CD14-positive monocyte (primary cell): ENCODE results near the gene TCP11. TPM values are rescaled to one million over a fixed set of nuclear protein-coding genes. Genes with fewer than 3 reads are reported as not detected.

Experiments used
- DNase-seq, 3 donors: peaks; one replicate each; pipeline ENCODE4 v3.0.0-alpha.2; 2011 to 2022
- H2AFZ ChIP-seq: 2 replicates; pipeline ENCODE4 v1.6.0; 2012; ENCODE audit warnings: mild to moderate bottlenecking, low read depth, low read length, inconsistent platforms; ENCODE audit not compliant: insufficient read depth, poor library complexity, severe bottlenecking
- H3K27ac ChIP-seq, 2 donors: 1 replicate in 1 of 2; 2 replicates in 1 of 2; pipeline ENCODE4 v1.5.1; 2012 to 2013; ENCODE audit warnings: low read length in 2 of 2, control low read depth in 1 of 2, inconsistent platforms in 1 of 2, low read depth in 1 of 2, mild to moderate bottlenecking in 1 of 2
- H3K27me3 ChIP-seq, 2 donors: one replicate each; pipeline versions ENCODE4 v1.6.0 to v1.6.1; 2011 to 2013; ENCODE audit warnings: low read length in 2 of 2; ENCODE audit not compliant: control insufficient read depth in 2 of 2, insufficient read depth in 2 of 2
- H3K36me3 ChIP-seq, 2 donors: replicated peaks in 1 of 2; 1 replicate in 1 of 2; 2 replicates in 1 of 2; pipeline versions ENCODE4 v1.5.1 to v1.6.1; 2012 to 2013; ENCODE audit warnings: low read length in 2 of 2, control low read depth in 1 of 2, inconsistent platforms in 1 of 2, mild to moderate bottlenecking in 1 of 2; ENCODE audit not compliant: insufficient read depth in 2 of 2, control insufficient read depth in 1 of 2
- H3K4me1 ChIP-seq, 2 donors: 1 replicate in 1 of 2; 2 replicates in 1 of 2; pipeline versions ENCODE4 v1.5.1 to v1.6.1; 2012 to 2013; ENCODE audit warnings: low read length in 2 of 2, control low read depth in 1 of 2, inconsistent platforms in 1 of 2, mild to moderate bottlenecking in 1 of 2, moderate library complexity in 1 of 2; ENCODE audit not compliant: insufficient read depth in 2 of 2, control insufficient read depth in 1 of 2
- H3K4me2 ChIP-seq: replicated peaks from 2 replicates; pipeline ENCODE3; 2012; ENCODE audit warnings: low read length, moderate library complexity, mild to moderate bottlenecking; ENCODE audit not compliant: poor library complexity, severe bottlenecking; ENCODE audit errors: extremely low read depth
- H3K4me3 ChIP-seq, 3 experiments: fragments of 200-600 bp in 1 of 3; sonication (generic) in 1 of 3; replicated peaks in 1 of 3; 1 replicate in 2 of 3; 2 replicates in 1 of 3; pipeline ENCODE4 v1.5.1; 2011 to 2013; ENCODE audit warnings: low read length in 3 of 3, mild to moderate bottlenecking in 3 of 3, control low read depth in 2 of 3, low read depth in 2 of 3, inconsistent platforms in 1 of 3, moderate library complexity in 1 of 3
- H3K79me2 ChIP-seq: 2 replicates; pipeline ENCODE4 v1.6.0; 2012; ENCODE audit warnings: mild to moderate bottlenecking, control low read depth, inconsistent platforms, low read length, moderate library complexity; ENCODE audit not compliant: insufficient read depth
- H3K9ac ChIP-seq: 2 replicates; pipeline ENCODE4 v1.6.0; 2017; ENCODE audit warnings: low read length, mild to moderate bottlenecking; ENCODE audit not compliant: insufficient read depth, poor library complexity, severe bottlenecking
- H3K9me3 ChIP-seq, 2 donors: replicated peaks in 1 of 2; 1 replicate in 1 of 2; 2 replicates in 1 of 2; pipeline versions ENCODE4 v1.5.1 to v1.6.1; 2012 to 2013; ENCODE audit warnings: low read length in 2 of 2, control low read depth in 1 of 2; ENCODE audit not compliant: control insufficient read depth in 1 of 2, insufficient read depth in 1 of 2
- H4K20me1 ChIP-seq: 2 replicates; pipeline ENCODE4 v1.6.0; 2012; ENCODE audit warnings: mild to moderate bottlenecking, low read length, control low read depth, moderate library complexity; ENCODE audit not compliant: insufficient read depth
- H3K27ac Mint-ChIP-seq, 7 donors: one replicate each; pipeline ENCODE4 v1.8.0; 2020; ENCODE audit warnings: mild to moderate bottlenecking in 7 of 7, mixed read lengths in 7 of 7, moderate library complexity in 6 of 7, inconsistent platforms in 2 of 7
- H3K27me3 Mint-ChIP-seq, 3 donors: one replicate each; pipeline ENCODE4 v1.8.0; 2021 to 2022; ENCODE audit warnings: low read depth in 3 of 3, mild to moderate bottlenecking in 3 of 3, mixed read lengths in 3 of 3, moderate library complexity in 3 of 3, inconsistent platforms in 1 of 3
- H3K36me3 Mint-ChIP-seq, 2 donors: one replicate each; pipeline ENCODE4 v1.8.0; 2020; ENCODE audit warnings: mixed read lengths in 2 of 2, inconsistent platforms in 1 of 2, mild to moderate bottlenecking in 1 of 2
- H3K4me1 Mint-ChIP-seq: one replicate; pipeline ENCODE4 v1.8.0; 2020; ENCODE audit warnings: mild to moderate bottlenecking, mixed read lengths
- H3K4me3 Mint-ChIP-seq, 2 donors: one replicate each; pipeline ENCODE4 v1.8.0; 2020; ENCODE audit warnings: mild to moderate bottlenecking in 2 of 2, mixed read lengths in 2 of 2, moderate library complexity in 1 of 2
- H3K9me3 Mint-ChIP-seq, 7 donors: one replicate each; pipeline ENCODE4 v1.8.0; 2020 to 2022; ENCODE audit warnings: mixed read lengths in 7 of 7, mild to moderate bottlenecking in 6 of 7, moderate library complexity in 6 of 7, inconsistent platforms in 2 of 7
- CTCF ChIP-seq: fragments of 200-600 bp; IDR thresholded peaks from one replicate; pipeline ENCODE4 v1.8.0; 2022; ENCODE audit warnings: antibody characterized with exemption, mild to moderate bottlenecking
- WGBS: methylation state at CpG from one replicate; pipeline ENCODE4 v1.1.5; 2013; ENCODE audit warnings: missing lambda C conversion rate; ENCODE audit not compliant: insufficient coverage; 5-methylcytosine and 5-hydroxymethylcytosine counted together
- intact Hi-C, 2 donors: fragments of 100-400 bp; cut with micrococcal nuclease; formaldehyde crosslinking; loops; one replicate each; pipeline versions ENCODE4 v1.15.0 to v1.15.1; 2023
- polyA plus RNA-seq, 3 donors: library from polyadenylated mRNA; depleted of rRNA in 1 of 3; unstranded in 2 of 3; stranded (reverse) in 1 of 3; fragments of 300-500 nt in 2 of 3; fragments of >200 nt in 1 of 3; fragmentation: Illumina TruSeq in 2 of 3; gene quantifications; 1 replicate in 2 of 3; 2 replicates in 1 of 3; pipeline ENCODE4 v1.2.3, GENCODE V29; 2012 to 2021

TCP11 gene
- polyA plus RNA-seq, 3 donors: not detected

DNA sequence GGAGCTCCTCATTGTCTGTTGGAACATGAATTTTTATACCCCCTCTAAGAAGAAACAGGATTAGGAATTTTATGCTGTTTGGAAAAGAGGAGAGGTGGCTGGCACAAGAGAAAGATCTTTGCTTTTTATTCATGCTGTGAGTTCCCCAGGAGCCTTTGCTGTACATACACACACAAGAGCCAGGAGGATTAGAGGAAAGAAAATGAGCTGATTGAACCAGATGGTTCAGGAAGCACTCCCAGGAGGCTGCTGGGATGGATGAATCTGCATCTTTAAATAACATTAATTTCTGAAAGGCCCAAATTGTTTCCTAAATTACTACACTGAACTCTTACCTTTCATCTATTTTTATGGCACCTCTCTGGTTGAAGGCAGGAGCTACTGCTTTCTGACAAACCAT, 20.1 kb upstream of the TCP11 start:
- no peaks in the 10 kb centered on the region for H3K79me2 ChIP-seq
- Mint-ChIP-seq H3K4me3 (no peak overlapping the region), H3K9me3 (peaks cover 0 to 11% (median 2%) of the 10 kb centered on the region in 7 donors), H3K4me1 (no peaks in the 10 kb centered on the region), H3K36me3 (no peaks in the 10 kb centered on the region), H3K27me3 (peaks cover 5 to 7% (median 5%) of the 10 kb centered on the region in 3 donors), H3K27ac (no peak overlapping the region)
- no peak for DNase-seq
- no peaks in the 10 kb centered on the region for H3K4me1 ChIP-seq
- H4K20me1 ChIP-seq: no peaks in the 10 kb centered on the region
- H3K4me2 ChIP-seq: no peak overlapping the region
- H3K27me3 ChIP-seq: no peaks in the 10 kb centered on the region
- no peak overlapping the region for H3K4me3 ChIP-seq
- intact Hi-C loops: no loop called here
- no peaks in the 10 kb centered on the region for H3K9me3 ChIP-seq
- no peak for TF ChIP-seq CTCF
- H2AFZ ChIP-seq: no peak overlapping the region
- no peaks in the 10 kb centered on the region for H3K36me3 ChIP-seq
- no peak overlapping the region for H3K27ac ChIP-seq
- no peak overlapping the region for H3K9ac ChIP-seq

DNA sequence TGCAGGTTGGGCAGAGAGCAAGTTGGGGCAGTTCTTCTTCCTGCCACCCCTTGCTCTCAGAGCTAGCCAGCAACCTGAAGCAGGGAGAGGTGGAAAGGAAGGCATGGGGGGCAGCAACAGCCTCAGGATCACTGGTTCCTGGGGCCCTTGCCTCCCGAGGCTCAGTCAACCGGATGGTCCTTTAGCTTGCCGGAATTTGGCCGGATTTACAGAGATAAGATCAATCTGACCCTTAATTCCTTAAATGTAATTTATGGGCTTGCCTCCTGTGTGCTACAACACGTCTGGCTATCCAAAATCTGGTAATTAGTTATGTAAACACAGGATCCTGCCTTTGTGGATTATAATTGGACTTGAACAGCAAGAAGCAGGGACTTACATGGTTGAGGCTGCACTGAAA, 19.5 kb upstream of the TCP11 start:
- Histone ChIP-seq H3K4me3 (no peak overlapping the region), H4K20me1 (no peaks in the 10 kb centered on the region), H3K27me3 (no peaks in the 10 kb centered on the region), H3K4me2 (no peak overlapping the region), H3K9me3 (no peaks in the 10 kb centered on the region), H2AFZ (no peak overlapping the region), H3K79me2 (no peaks in the 10 kb centered on the region), H3K36me3 (no peaks in the 10 kb centered on the region), H3K27ac (no peak overlapping the region), H3K4me1 (no peaks in the 10 kb centered on the region), H3K9ac (peak overlapping the region; percentile 17)
- Mint-ChIP-seq H3K36me3 (no peaks in the 10 kb centered on the region), H3K9me3 (peaks cover 0 to 11% (median 2%) of the 10 kb centered on the region in 7 donors), H3K4me1 (no peaks in the 10 kb centered on the region), H3K27me3 (peaks cover 5 to 7% (median 5%) of the 10 kb centered on the region in 3 donors), H3K27ac (no peak overlapping the region), H3K4me3 (no peak overlapping the region)
- 58% methylated on average over 3 of the region's 5 CpGs for WGBS
- intact Hi-C loops: no loop called here
- no peak for DNase-seq
- TF ChIP-seq CTCF: no peak
